HEK293 (cell line): ENCODE results near the gene ZNF334.

Experiments
- TRIM28 ChIP-seq: IDR thresholded peaks from 2 replicates; pipeline ENCODE4 v1.6.1; 2011; ENCODE audit warnings: low read length, control low read depth, borderline replicate concordance
- YY2 ChIP-seq: fragments of 450-650 bp; formaldehyde crosslinking; IDR thresholded peaks from 2 replicates; pipeline ENCODE4 v1.5.1; 2016; ENCODE audit warnings: missing biosample characterization, missing genetic modification characterization
- ZNF121 ChIP-seq: fragments of 450-650 bp; formaldehyde crosslinking; IDR thresholded peaks from 2 replicates; pipeline ENCODE4 v1.5.1; 2016; ENCODE audit warnings: missing biosample characterization, missing genetic modification characterization
- ZNF707 ChIP-seq: fragments of 450-650 bp; formaldehyde crosslinking; IDR thresholded peaks from 2 replicates; pipeline ENCODE4 v1.5.1; 2016; ENCODE audit warnings: missing biosample characterization, missing genetic modification characterization
- TF ChIP-seq, protein P1 (sequence below): fragments of 450-650 bp; formaldehyde crosslinking; IDR thresholded peaks from 2 replicates; pipeline ENCODE4 v1.5.1; 2016; ENCODE audit warnings: missing biosample characterization, missing genetic modification characterization
- TF ChIP-seq, protein P2 (sequence below): fragments of 450-650 bp; formaldehyde crosslinking; IDR thresholded peaks from 2 replicates; pipeline ENCODE4 v1.5.1; 2016; ENCODE audit warnings: missing biosample characterization, missing genetic modification characterization
- TF ChIP-seq, protein P3 (sequence below): fragments of 450-650 bp; formaldehyde crosslinking; IDR thresholded peaks from 2 replicates; pipeline ENCODE4 v1.5.1; 2017; ENCODE audit warnings: missing biosample characterization, missing genetic modification characterization
- TF ChIP-seq, protein P4 (sequence below): fragments of 450-650 bp; IDR thresholded peaks from 2 replicates; pipeline ENCODE4 v1.5.1; 2018; ENCODE audit warnings: missing biosample characterization, mild to moderate bottlenecking, missing genetic modification characterization
- TF ChIP-seq, protein P5 (sequence below): fragments of 450-650 bp; formaldehyde crosslinking; IDR thresholded peaks from 2 replicates; pipeline ENCODE4 v1.5.0; 2017; ENCODE audit warnings: missing biosample characterization, missing genetic modification characterization, borderline replicate concordance

DNA sequence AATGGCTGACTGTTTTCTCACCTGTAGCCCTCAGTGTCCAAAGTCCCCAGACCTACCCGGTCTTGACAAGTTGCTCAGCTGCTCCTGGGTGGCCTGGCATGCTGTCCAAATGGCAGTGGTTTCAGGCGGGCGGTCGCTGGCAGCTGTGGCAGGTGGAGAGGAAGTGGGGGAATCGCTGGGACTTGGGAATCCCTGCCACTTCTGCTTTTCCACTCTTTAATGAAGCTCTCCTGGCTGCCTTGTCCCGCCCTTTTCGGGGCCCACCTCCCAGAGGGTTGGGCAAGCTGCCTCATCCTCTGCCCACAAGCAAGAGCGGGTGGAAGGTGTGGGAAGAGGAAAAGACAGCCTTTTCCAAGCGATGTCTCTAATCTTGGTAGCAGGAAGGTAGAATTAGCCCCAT, 37.1 kb upstream of the ZNF334 start, which contains the start of gene OCSTAMP:
- TF ChIP-seq, protein P1, sequence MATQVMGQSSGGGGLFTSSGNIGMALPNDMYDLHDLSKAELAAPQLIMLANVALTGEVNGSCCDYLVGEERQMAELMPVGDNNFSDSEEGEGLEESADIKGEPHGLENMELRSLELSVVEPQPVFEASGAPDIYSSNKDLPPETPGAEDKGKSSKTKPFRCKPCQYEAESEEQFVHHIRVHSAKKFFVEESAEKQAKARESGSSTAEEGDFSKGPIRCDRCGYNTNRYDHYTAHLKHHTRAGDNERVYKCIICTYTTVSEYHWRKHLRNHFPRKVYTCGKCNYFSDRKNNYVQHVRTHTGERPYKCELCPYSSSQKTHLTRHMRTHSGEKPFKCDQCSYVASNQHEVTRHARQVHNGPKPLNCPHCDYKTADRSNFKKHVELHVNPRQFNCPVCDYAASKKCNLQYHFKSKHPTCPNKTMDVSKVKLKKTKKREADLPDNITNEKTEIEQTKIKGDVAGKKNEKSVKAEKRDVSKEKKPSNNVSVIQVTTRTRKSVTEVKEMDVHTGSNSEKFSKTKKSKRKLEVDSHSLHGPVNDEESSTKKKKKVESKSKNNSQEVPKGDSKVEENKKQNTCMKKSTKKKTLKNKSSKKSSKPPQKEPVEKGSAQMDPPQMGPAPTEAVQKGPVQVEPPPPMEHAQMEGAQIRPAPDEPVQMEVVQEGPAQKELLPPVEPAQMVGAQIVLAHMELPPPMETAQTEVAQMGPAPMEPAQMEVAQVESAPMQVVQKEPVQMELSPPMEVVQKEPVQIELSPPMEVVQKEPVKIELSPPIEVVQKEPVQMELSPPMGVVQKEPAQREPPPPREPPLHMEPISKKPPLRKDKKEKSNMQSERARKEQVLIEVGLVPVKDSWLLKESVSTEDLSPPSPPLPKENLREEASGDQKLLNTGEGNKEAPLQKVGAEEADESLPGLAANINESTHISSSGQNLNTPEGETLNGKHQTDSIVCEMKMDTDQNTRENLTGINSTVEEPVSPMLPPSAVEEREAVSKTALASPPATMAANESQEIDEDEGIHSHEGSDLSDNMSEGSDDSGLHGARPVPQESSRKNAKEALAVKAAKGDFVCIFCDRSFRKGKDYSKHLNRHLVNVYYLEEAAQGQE (tag by site-specific recombination), result no peak
- TF ChIP-seq, protein P2, sequence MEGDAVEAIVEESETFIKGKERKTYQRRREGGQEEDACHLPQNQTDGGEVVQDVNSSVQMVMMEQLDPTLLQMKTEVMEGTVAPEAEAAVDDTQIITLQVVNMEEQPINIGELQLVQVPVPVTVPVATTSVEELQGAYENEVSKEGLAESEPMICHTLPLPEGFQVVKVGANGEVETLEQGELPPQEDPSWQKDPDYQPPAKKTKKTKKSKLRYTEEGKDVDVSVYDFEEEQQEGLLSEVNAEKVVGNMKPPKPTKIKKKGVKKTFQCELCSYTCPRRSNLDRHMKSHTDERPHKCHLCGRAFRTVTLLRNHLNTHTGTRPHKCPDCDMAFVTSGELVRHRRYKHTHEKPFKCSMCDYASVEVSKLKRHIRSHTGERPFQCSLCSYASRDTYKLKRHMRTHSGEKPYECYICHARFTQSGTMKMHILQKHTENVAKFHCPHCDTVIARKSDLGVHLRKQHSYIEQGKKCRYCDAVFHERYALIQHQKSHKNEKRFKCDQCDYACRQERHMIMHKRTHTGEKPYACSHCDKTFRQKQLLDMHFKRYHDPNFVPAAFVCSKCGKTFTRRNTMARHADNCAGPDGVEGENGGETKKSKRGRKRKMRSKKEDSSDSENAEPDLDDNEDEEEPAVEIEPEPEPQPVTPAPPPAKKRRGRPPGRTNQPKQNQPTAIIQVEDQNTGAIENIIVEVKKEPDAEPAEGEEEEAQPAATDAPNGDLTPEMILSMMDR (tag by site-specific recombination), result no peak
- TF ChIP-seq YY2 (tag by site-specific recombination), result no peak
- no peak for TF ChIP-seq TRIM28
- TF ChIP-seq, protein P3, sequence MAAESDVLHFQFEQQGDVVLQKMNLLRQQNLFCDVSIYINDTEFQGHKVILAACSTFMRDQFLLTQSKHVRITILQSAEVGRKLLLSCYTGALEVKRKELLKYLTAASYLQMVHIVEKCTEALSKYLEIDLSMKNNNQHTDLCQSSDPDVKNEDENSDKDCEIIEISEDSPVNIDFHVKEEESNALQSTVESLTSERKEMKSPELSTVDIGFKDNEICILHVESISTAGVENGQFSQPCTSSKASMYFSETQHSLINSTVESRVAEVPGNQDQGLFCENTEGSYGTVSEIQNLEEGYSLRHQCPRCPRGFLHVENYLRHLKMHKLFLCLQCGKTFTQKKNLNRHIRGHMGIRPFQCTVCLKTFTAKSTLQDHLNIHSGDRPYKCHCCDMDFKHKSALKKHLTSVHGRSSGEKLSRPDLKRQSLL (tag by site-specific recombination), result no peak
- TF ChIP-seq, protein P4, sequence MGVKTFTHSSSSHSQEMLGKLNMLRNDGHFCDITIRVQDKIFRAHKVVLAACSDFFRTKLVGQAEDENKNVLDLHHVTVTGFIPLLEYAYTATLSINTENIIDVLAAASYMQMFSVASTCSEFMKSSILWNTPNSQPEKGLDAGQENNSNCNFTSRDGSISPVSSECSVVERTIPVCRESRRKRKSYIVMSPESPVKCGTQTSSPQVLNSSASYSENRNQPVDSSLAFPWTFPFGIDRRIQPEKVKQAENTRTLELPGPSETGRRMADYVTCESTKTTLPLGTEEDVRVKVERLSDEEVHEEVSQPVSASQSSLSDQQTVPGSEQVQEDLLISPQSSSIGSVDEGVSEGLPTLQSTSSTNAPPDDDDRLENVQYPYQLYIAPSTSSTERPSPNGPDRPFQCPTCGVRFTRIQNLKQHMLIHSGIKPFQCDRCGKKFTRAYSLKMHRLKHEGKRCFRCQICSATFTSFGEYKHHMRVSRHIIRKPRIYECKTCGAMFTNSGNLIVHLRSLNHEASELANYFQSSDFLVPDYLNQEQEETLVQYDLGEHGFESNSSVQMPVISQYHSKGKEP (tag by site-specific recombination), result no peak
- TF ChIP-seq, protein P5, sequence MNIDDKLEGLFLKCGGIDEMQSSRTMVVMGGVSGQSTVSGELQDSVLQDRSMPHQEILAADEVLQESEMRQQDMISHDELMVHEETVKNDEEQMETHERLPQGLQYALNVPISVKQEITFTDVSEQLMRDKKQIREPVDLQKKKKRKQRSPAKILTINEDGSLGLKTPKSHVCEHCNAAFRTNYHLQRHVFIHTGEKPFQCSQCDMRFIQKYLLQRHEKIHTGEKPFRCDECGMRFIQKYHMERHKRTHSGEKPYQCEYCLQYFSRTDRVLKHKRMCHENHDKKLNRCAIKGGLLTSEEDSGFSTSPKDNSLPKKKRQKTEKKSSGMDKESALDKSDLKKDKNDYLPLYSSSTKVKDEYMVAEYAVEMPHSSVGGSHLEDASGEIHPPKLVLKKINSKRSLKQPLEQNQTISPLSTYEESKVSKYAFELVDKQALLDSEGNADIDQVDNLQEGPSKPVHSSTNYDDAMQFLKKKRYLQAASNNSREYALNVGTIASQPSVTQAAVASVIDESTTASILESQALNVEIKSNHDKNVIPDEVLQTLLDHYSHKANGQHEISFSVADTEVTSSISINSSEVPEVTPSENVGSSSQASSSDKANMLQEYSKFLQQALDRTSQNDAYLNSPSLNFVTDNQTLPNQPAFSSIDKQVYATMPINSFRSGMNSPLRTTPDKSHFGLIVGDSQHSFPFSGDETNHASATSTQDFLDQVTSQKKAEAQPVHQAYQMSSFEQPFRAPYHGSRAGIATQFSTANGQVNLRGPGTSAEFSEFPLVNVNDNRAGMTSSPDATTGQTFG (tag by site-specific recombination), result no peak
- no peak for TF ChIP-seq ZNF707 (tag by site-specific recombination)
- TF ChIP-seq ZNF121 (tag by site-specific recombination), result no peak
